B cell (primary cell): Measurements from ENCODE around the gene ISM1. TPM values are rescaled to one million over a fixed set of nuclear protein-coding genes. Genes with fewer than 3 reads are reported as not detected.

ENCODE experiments used
- ATAC-seq: fragments of 200-7000 bp; cut with Tn5 transposase; one replicate; pipeline ENCODE4 v1.10.0; 2021; ENCODE audit warnings: low read depth, mild to moderate bottlenecking, moderate number of reproducible peaks, moderate library complexity
- CTCF ChIA-PET: fragments of 350-600 bp; sonication (Branson Sonifier 250); formaldehyde crosslinking; loops from one replicate; lab custom pipeline; 2021; ENCODE audit warnings: antibody characterized with exemption, inconsistent platforms; lab: Charles Lee
- POLR2A ChIA-PET: fragments of 350-600 bp; sonication (Branson Sonifier 250); formaldehyde crosslinking; loops from one replicate; lab custom pipeline; 2021; ENCODE audit warnings: antibody characterized with exemption; lab: Charles Lee
- DNase-seq: peaks from one replicate; pipeline ENCODE4 v3.0.0; 2013
- H2AFZ ChIP-seq: 2 replicates; pipeline ENCODE4 v1.6.1; 2012; ENCODE audit warnings: mild to moderate bottlenecking, low read depth, low read length; ENCODE audit not compliant: insufficient read depth, poor library complexity, severe bottlenecking
- H3K27ac ChIP-seq, 2 donors: 1 replicate in 1 of 2; 2 replicates in 1 of 2; pipeline ENCODE4 v1.5.1; 2012 to 2013; ENCODE audit warnings: low read length in 2 of 2, mild to moderate bottlenecking in 2 of 2, moderate library complexity in 1 of 2
- H3K27me3 ChIP-seq, 4 experiments: fragments of 200-600 bp in 1 of 4; sonication (generic) in 1 of 4; replicated peaks in 1 of 4; 1 replicate in 2 of 4; 2 replicates in 2 of 4; pipeline versions ENCODE4 v1.6.1 to v1.7.0; 2013 to 2016; ENCODE audit warnings: low read length in 3 of 4, mild to moderate bottlenecking in 2 of 4, mixed read lengths in 1 of 4, moderate library complexity in 1 of 4; ENCODE audit not compliant: insufficient read depth in 4 of 4, control insufficient read depth in 3 of 4; ENCODE audit errors: control extremely low read depth in 1 of 4
- H3K36me3 ChIP-seq, 2 experiments: replicated peaks in 1 of 2; 1 replicate in 1 of 2; 2 replicates in 1 of 2; pipeline versions ENCODE4 v1.6.1 to v1.7.1; 2013; ENCODE audit warnings: low read length in 1 of 2; ENCODE audit not compliant: insufficient read depth in 2 of 2, control insufficient read depth in 1 of 2; ENCODE audit errors: control extremely low read depth in 1 of 2, extremely low read depth in 1 of 2
- H3K4me1 ChIP-seq, 2 donors: fragments of 200-600 bp in 1 of 2; sonication (generic) in 1 of 2; 1 replicate in 1 of 2; 2 replicates in 1 of 2; pipeline versions ENCODE4 v1.5.1 to v1.6.1; 2013 to 2017; ENCODE audit warnings: low read length in 2 of 2; ENCODE audit not compliant: control insufficient read depth in 2 of 2, insufficient read depth in 2 of 2
- H3K4me2 ChIP-seq: replicated peaks from 2 replicates; pipeline ENCODE3; 2012; ENCODE audit warnings: mild to moderate bottlenecking, low read depth, low read length; ENCODE audit not compliant: poor library complexity, severe bottlenecking
- H3K4me3 ChIP-seq, 5 experiments: fragments of 200-600 bp in 1 of 5; sonication (generic) in 1 of 5; 1 replicate in 3 of 5; 2 replicates in 2 of 5; pipeline versions ENCODE4 v1.5.1 to v1.7.0; 2011 to 2016; ENCODE audit warnings: low read length in 4 of 5, mild to moderate bottlenecking in 4 of 5, low read depth in 2 of 5, control low read depth in 1 of 5, moderate library complexity in 1 of 5; ENCODE audit not compliant: insufficient read depth in 1 of 5; ENCODE audit errors: control extremely low read depth in 1 of 5, extremely low read depth in 1 of 5
- H3K79me2 ChIP-seq: fragments of 200-600 bp; sonication (generic); one replicate; pipeline ENCODE4 v1.6.0; 2016; ENCODE audit warnings: low read length; ENCODE audit not compliant: control insufficient read depth, insufficient read depth
- H3K9ac ChIP-seq: fragments of 200-600 bp; sonication (generic); 2 replicates; pipeline ENCODE4 v1.6.1; 2017; ENCODE audit warnings: mild to moderate bottlenecking, low read length, moderate library complexity
- H3K9me3 ChIP-seq, 3 donors: one replicate each; pipeline versions ENCODE4 v1.6.1 to v1.7.1; 2013; ENCODE audit warnings: low read length in 2 of 3; ENCODE audit not compliant: control insufficient read depth in 2 of 3, insufficient read depth in 1 of 3; ENCODE audit errors: control extremely low read depth in 1 of 3
- H4K20me1 ChIP-seq: 2 replicates; pipeline ENCODE4 v1.6.0; 2012; ENCODE audit warnings: mild to moderate bottlenecking, low read length; ENCODE audit not compliant: insufficient read depth, control insufficient read depth, poor library complexity, severe bottlenecking
- H3K27ac Mint-ChIP-seq: one replicate; pipeline ENCODE4 v1.8.0; 2021; ENCODE audit warnings: mixed read lengths
- H3K27me3 Mint-ChIP-seq: one replicate; pipeline ENCODE4 v1.8.0; 2021; ENCODE audit warnings: mixed read lengths
- H3K4me1 Mint-ChIP-seq: one replicate; pipeline ENCODE4 v1.8.0; 2021; ENCODE audit warnings: mixed read lengths
- H3K4me3 Mint-ChIP-seq: one replicate; pipeline ENCODE4 v1.8.0; 2021; ENCODE audit warnings: mixed read lengths
- H3K9me3 Mint-ChIP-seq: one replicate; pipeline ENCODE4 v1.8.0; 2022; ENCODE audit warnings: mixed read lengths; ENCODE audit not compliant: insufficient read depth
- EZH2 ChIP-seq: IDR thresholded peaks from 2 replicates; pipeline ENCODE4 v1.6.1; 2012; ENCODE audit warnings: borderline replicate concordance, low read depth, mild to moderate bottlenecking, moderate library complexity, low read length; ENCODE audit not compliant: insufficient read depth, poor library complexity, severe bottlenecking
- WGBS: methylation state at CpG from one replicate; pipeline ENCODE4 v1.1.5; 2013; ENCODE audit warnings: missing lambda C conversion rate; ENCODE audit not compliant: insufficient coverage; 5-methylcytosine and 5-hydroxymethylcytosine counted together
- intact Hi-C: fragments of 100-400 bp; cut with micrococcal nuclease; formaldehyde crosslinking; loops from one replicate; pipeline ENCODE4 v1.10.0; 2022
- polyA plus RNA-seq: library from polyadenylated mRNA; depleted of rRNA; stranded (reverse); fragments of >200 nt; gene quantifications from 2 replicates; pipeline ENCODE4 v1.2.3, GENCODE V29; 2012
- total RNA-seq, 2 donors: library from RNA; stranded (reverse); fragments of 120-200 nt in 1 of 2; gene quantifications; 1 replicate in 1 of 2; 2 replicates in 1 of 2; pipeline versions ENCODE4 v1.2.3 to v1.2.4, GENCODE V29; 2013 to 2022
- TF ChIP-seq, protein P1 (sequence below): fragments of 200-600 bp; IDR thresholded peaks from one replicate; pipeline ENCODE4 v1.8.0; 2022; ENCODE audit warnings: antibody characterized with exemption, mild to moderate bottlenecking

ISM1 gene
- total and polyA plus RNA-seq, 2 donors (not counting 1 experiment from before 2014, with no cell fraction given), result not detected

- Histone ChIP-seq H3K9ac (no peak overlapping the region), H3K79me2 (no peaks in the 10 kb centered on the region), H2AFZ (no peak overlapping the region), H3K36me3 (no peaks in the 10 kb centered on the region), H3K27me3 (no peaks in the 10 kb centered on the region), H3K4me3 (no peak overlapping the region), H3K27ac (no peak overlapping the region), H3K9me3 (no peaks in the 10 kb centered on the region), H3K4me1 (no peaks in the 10 kb centered on the region), H4K20me1 (no peaks in the 10 kb centered on the region), H3K4me2 (no peak overlapping the region)
- H3K27ac Mint-ChIP-seq, result no peak overlapping the region
- TF ChIP-seq, protein P1, sequence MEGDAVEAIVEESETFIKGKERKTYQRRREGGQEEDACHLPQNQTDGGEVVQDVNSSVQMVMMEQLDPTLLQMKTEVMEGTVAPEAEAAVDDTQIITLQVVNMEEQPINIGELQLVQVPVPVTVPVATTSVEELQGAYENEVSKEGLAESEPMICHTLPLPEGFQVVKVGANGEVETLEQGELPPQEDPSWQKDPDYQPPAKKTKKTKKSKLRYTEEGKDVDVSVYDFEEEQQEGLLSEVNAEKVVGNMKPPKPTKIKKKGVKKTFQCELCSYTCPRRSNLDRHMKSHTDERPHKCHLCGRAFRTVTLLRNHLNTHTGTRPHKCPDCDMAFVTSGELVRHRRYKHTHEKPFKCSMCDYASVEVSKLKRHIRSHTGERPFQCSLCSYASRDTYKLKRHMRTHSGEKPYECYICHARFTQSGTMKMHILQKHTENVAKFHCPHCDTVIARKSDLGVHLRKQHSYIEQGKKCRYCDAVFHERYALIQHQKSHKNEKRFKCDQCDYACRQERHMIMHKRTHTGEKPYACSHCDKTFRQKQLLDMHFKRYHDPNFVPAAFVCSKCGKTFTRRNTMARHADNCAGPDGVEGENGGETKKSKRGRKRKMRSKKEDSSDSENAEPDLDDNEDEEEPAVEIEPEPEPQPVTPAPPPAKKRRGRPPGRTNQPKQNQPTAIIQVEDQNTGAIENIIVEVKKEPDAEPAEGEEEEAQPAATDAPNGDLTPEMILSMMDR, result no peak
- TF ChIP-seq EZH2, result no peak
- ChIA-PET POLR2A (no interaction called here), CTCF (no interaction called here)
- peaks cover 23% of the 10 kb centered on the region for H3K27me3 Mint-ChIP-seq
- ATAC-seq, result no peak
- intact Hi-C loops, result no loop called here
- H3K9me3 Mint-ChIP-seq, result peaks cover 11% of the 10 kb centered on the region
- H3K4me3 Mint-ChIP-seq, result no peak overlapping the region
- no peaks in the 10 kb centered on the region for H3K4me1 Mint-ChIP-seq
- DNase-seq, result no peak
- WGBS, result 81% methylated on average over 2 of the region's 5 CpGs
These were observed 92.1 kb downstream of the ISM1 start for GRCh38 chr20:13313201-13313600.

DNA sequence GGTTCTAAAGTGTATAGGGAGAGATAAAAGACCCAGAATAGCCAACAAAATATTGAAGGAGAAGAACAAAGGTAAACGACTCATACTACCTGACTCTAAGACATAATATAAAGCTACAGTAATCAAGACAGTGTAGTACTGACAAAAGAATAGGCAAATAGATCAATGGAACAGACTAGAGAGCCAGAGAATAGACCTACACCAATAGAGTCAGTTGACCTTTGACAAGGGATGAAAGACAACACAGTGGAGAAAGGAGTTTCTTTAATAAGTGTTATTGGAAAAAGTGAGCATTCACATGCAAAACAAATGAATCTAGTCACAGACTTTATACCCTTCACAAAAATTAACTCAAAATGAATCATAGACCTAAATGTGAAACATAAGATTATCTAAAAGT, 96.4 kb downstream of the ISM1 start:
- no peak overlapping the region for H3K9ac ChIP-seq
- DNase-seq, result no peak
- no peaks in the 10 kb centered on the region for H3K79me2 ChIP-seq
- H3K4me3 ChIP-seq, result no peak overlapping the region
- POLR2A ChIA-PET, result no interaction called here
- H3K4me2 ChIP-seq, result no peak overlapping the region
- CTCF ChIA-PET, result no interaction called here
- H4K20me1 ChIP-seq, result no peaks in the 10 kb centered on the region
- Mint-ChIP-seq H3K27ac (no peak overlapping the region), H3K4me1 (no peaks in the 10 kb centered on the region), H3K27me3 (peaks cover 13% of the 10 kb centered on the region), H3K4me3 (no peak overlapping the region), H3K9me3 (peaks cover 15% of the 10 kb centered on the region)
- H2AFZ ChIP-seq, result no peak overlapping the region
- H3K27ac ChIP-seq, result no peak overlapping the region
- H3K9me3 ChIP-seq, result no peaks in the 10 kb centered on the region
- intact Hi-C loops, result no loop called here
- TF ChIP-seq EZH2, result no peak
- TF ChIP-seq, protein P1, result no peak
- no peaks in the 10 kb centered on the region for H3K27me3 ChIP-seq
- no peaks in the 10 kb centered on the region for H3K4me1 ChIP-seq
- no CpG with 5 or more reads among the region's 1 CpG for WGBS
- ATAC-seq, result no peak
- H3K36me3 ChIP-seq, result no peaks in the 10 kb centered on the region
